HEK293T (cell line): ENCODE measurements around the gene SEC11A.
A peak's percentile ranks its signal among the peaks of the same experiment; 100 is the strongest.
"Not testable (repeated sequence)": the region's sequence is repeated elsewhere in the genome, so short reads cannot be mapped to it uniquely, and the experiment has no call there.

Experiments
- CTCF ChIA-PET: fragments of 350-600 bp; formaldehyde crosslinking; extraction: SDS; loops from one replicate; lab custom pipeline; 2021; ENCODE audit warnings: antibody characterized with exemption, inconsistent platforms; lab: Yijun Ruan, JAX
- POLR2A ChIA-PET: fragments of 350-600 bp; formaldehyde crosslinking; extraction: SDS; loops from one replicate; lab custom pipeline; 2020; ENCODE audit warnings: antibody characterized with exemption, inconsistent platforms; lab: Yijun Ruan, JAX
- DNase-seq: peaks from one replicate; pipeline ENCODE4 v3.0.0; 2012; ENCODE audit warnings: mixed read lengths; ENCODE audit errors: extremely low spot score
- ARNT ChIP-seq: fragments of 450-650 bp; IDR thresholded peaks from 2 replicates; pipeline ENCODE4 v1.6.1; 2017; ENCODE audit warnings: mild to moderate bottlenecking
- BHLHE40 ChIP-seq: fragments of 450-650 bp; IDR thresholded peaks from 2 replicates; pipeline ENCODE4 v1.6.1; 2016; ENCODE audit warnings: mild to moderate bottlenecking, moderate library complexity, borderline replicate concordance
- CTBP1 ChIP-seq: fragments of 450-650 bp; IDR thresholded peaks from 2 replicates; pipeline ENCODE4 v1.6.1; 2016; ENCODE audit warnings: borderline replicate concordance
- ELF4 ChIP-seq: fragments of 450-650 bp; IDR thresholded peaks from 2 replicates; pipeline ENCODE4 v1.6.1; 2017; ENCODE audit warnings: antibody characterized with exemption
- FOXA1 ChIP-seq: fragments of 450-650 bp; IDR thresholded peaks from 2 replicates; pipeline ENCODE4 v1.6.1; 2016; ENCODE audit warnings: mild to moderate bottlenecking
- FOXK2 ChIP-seq: fragments of 450-650 bp; IDR thresholded peaks from 2 replicates; pipeline ENCODE4 v1.6.1; 2016; ENCODE audit warnings: mild to moderate bottlenecking
- FOXM1 ChIP-seq: fragments of 450-650 bp; IDR thresholded peaks from 2 replicates; pipeline ENCODE4 v1.6.1; 2017; ENCODE audit warnings: mild to moderate bottlenecking, borderline replicate concordance
- HDGF ChIP-seq: fragments of 450-650 bp; IDR thresholded peaks from 2 replicates; pipeline ENCODE4 v1.6.1; 2017; ENCODE audit warnings: antibody characterized with exemption, borderline replicate concordance
- L3MBTL2 ChIP-seq: fragments of 450-650 bp; conservative IDR thresholded peaks from 2 replicates; pipeline ENCODE4 v1.6.1; 2016; ENCODE audit warnings: mild to moderate bottlenecking
- LEF1 ChIP-seq: fragments of 450-650 bp; IDR thresholded peaks from 2 replicates; pipeline ENCODE4 v1.6.1; 2017; ENCODE audit warnings: mild to moderate bottlenecking, borderline replicate concordance
- NFRKB ChIP-seq: fragments of 450-650 bp; IDR thresholded peaks from 2 replicates; pipeline ENCODE4 v1.6.1; 2016; ENCODE audit warnings: mild to moderate bottlenecking, moderate library complexity
- SP1 ChIP-seq: fragments of 450-650 bp; IDR thresholded peaks from 2 replicates; pipeline ENCODE4 v1.6.1; 2017
- SUZ12 ChIP-seq: fragments of 450-650 bp; IDR thresholded peaks from 2 replicates; pipeline ENCODE4 v1.6.1; 2016; ENCODE audit warnings: mild to moderate bottlenecking
- TARDBP ChIP-seq: fragments of 450-650 bp; IDR thresholded peaks from 2 replicates; pipeline ENCODE4 v1.6.1; 2016
- ZNF384 ChIP-seq: fragments of 450-650 bp; IDR thresholded peaks from 2 replicates; pipeline ENCODE4 v1.6.1; 2016
- TF ChIP-seq, protein P1 (sequence below): fragments of 450-650 bp; IDR thresholded peaks from 2 replicates; pipeline ENCODE4 v1.6.1; 2016

The SEC11A gene

GRCh38 chr15:84752195-84752594 lies 36.3 kb upstream of the SEC11A start:
- POLR2A ChIA-PET: interaction anchor here (0.9 to 1.5 kb wide), 3 partner anchors 12 to 36 kb away, joined by 4 read pairs; partner anchors contain the start of gene SEC11A
- CTCF ChIA-PET: no interaction called here

GRCh38 chr15:84751721-84752120 lies 35.8 kb upstream of the SEC11A start:
- DNase-seq: not testable (repeated sequence)
- ChIA-PET CTCF (interaction anchor here (0.6 kb wide), 1 partner anchor 16 kb away, joined by 3 read pairs; no protein-coding TSS in a partner anchor), POLR2A (interaction anchor here (0.9 to 1.5 kb wide), 2 partner anchors 12 to 35 kb away, joined by 4 read pairs; no protein-coding TSS in a partner anchor)

More at GRCh38 chr15:84752195-84752594, 36.3 kb upstream of the SEC11A start:
- TF ChIP-seq NFRKB (no peak), TARDBP (no peak), FOXK2 (no peak)
- no peak for DNase-seq

DNA sequence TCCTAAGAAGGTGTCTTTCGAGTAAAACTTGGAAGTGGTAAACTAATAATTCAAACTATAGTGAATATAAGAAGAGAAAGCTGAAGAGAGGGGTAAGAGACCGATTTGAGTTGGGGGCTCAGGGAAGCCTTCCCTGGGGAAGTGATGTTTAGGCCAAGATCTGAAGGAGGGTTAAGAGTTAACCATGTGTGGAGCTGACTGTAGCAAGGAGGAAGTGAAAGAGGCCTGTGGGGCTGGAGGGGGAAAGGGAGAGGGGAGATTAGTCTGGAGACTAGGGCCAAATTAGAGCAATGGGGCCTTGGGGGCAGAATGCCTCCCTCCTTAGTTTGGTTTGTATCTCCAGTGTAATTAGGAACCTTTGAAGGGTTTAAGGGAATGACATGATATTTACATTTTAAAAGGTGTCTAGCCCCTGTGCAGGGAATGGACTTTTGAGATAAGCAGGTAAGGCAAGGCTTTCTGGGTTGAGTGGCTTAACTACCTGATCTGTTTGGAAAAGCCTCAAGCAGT lies 34.7 kb upstream of the SEC11A start:
- DNase-seq: no peak
- POLR2A ChIA-PET: interaction anchor here (1.0 kb wide), 1 partner anchor 16 kb away, joined by 3 read pairs; no protein-coding TSS in a partner anchor
- CTCF ChIA-PET: no interaction called here
- TF ChIP-seq L3MBTL2 (no peak), NFRKB (no peak), BHLHE40 (no peak), FOXM1 (no peak), ARNT (no peak), SUZ12 (no peak), FOXA1 (no peak), TARDBP (no peak), ZNF384 (no peak), LEF1 (no peak), FOXK2 (no peak), CTBP1 (no peak), ELF4 (no peak), SP1 (no peak), HDGF (no peak)
- TF ChIP-seq, protein P1, sequence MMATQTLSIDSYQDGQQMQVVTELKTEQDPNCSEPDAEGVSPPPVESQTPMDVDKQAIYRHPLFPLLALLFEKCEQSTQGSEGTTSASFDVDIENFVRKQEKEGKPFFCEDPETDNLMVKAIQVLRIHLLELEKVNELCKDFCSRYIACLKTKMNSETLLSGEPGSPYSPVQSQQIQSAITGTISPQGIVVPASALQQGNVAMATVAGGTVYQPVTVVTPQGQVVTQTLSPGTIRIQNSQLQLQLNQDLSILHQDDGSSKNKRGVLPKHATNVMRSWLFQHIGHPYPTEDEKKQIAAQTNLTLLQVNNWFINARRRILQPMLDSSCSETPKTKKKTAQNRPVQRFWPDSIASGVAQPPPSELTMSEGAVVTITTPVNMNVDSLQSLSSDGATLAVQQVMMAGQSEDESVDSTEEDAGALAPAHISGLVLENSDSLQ: no peak

- ChIA-PET CTCF (interaction anchor here (0.5 kb wide), 1 partner anchor 822 kb away, joined by 3 read pairs; no protein-coding TSS in a partner anchor), POLR2A (interaction anchor here (0.6 to 1.2 kb wide), 6 partner anchors 9 to 295 kb away, joined by 3 to 4 read pairs (median 4); partner anchors contain the start of genes SEC11A and WDR73)
- TF ChIP-seq FOXM1: no peak
- no peak for TF ChIP-seq NFRKB
- no peak for TF ChIP-seq TARDBP
- no peak for TF ChIP-seq FOXA1
- TF ChIP-seq BHLHE40: no peak
- TF ChIP-seq ARNT: no peak
- TF ChIP-seq L3MBTL2: no peak
- no peak for TF ChIP-seq HDGF
- TF ChIP-seq SUZ12: no peak
- TF ChIP-seq CTBP1: no peak
- TF ChIP-seq SP1: no peak
- TF ChIP-seq ELF4: no peak
- TF ChIP-seq, protein P1: no peak
- no peak for TF ChIP-seq ZNF384
- no peak for TF ChIP-seq FOXK2
- TF ChIP-seq LEF1: no peak
- peak; percentile 35 for DNase-seq
These were observed 33.4 kb upstream of the SEC11A start for GRCh38 chr15:84749111-84749991.

GRCh38 chr15:84748274-84749110 lies 32.6 kb upstream of the SEC11A start, which contains the start of gene ZNF592:
TSS of gene ZNF592 (plus strand) at chr15:84748592. CDS start at chr15:84782676, 34,084 bp downstream.
- CTCF ChIA-PET: interaction anchor here (0.5 kb wide), 1 partner anchor 821 kb away, joined by 3 read pairs; no protein-coding TSS in a partner anchor
- DNase-seq: peak; percentile 82
- TF ChIP-seq FOXM1: peak; percentile 32; the same call in 1 of the 2 replicates
- no peak for TF ChIP-seq ELF4
- TF ChIP-seq BHLHE40: no peak
- TF ChIP-seq ARNT: peak; percentile 58; the same call in 1 of the 2 replicates
- TF ChIP-seq CTBP1: no peak
- no peak for TF ChIP-seq FOXA1
- POLR2A ChIA-PET: interaction anchor here (0.6 to 2.9 kb wide), 9 partner anchors 10 to 296 kb away, joined by 3 to 28 read pairs (median 4); partner anchors contain the start of genes SEC11A and WDR73
